Stimulated activated naive CD4-positive, alpha-beta T cell treated with Interleukin-2 at 50 U/mL for 16 hours (primary cell): ENCODE measurements around the gene HDAC8.
"Not testable (repeated sequence)": the region's sequence is repeated elsewhere in the genome, so short reads cannot be mapped to it uniquely, and the experiment has no call there.

Source experiments
- DNase-seq: peaks from one replicate; lab custom pipeline; 2025; lab: John Stamatoyannopoulos, UW

HDAC8 gene

GRCh38 chrX:72460715-72461114 lies 111.9 kb downstream of the HDAC8 start:
- DNase-seq = no peak

GRCh38 chrX:72449034-72449433 lies 123.6 kb downstream of the HDAC8 start:
- DNase-seq = not testable (repeated sequence)

DNA sequence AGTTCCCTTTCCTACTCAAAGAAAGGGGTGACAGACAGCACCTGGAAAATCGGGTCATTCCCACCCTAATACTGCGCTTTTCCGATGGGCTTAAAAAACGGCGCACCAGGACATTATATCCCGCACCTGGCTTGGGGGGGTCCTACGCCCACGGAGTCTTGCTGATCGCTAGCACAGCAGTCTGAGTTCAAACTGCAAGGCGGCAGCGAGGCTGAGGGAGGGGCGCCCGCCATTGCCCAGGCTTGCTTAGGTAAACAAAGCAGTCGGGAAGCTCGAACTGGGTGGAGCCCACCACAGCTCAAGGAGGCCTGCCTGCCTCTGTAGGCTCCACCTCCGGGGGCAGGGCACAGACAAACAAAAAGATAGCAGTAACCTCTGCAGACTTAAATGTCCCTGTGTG lies 131.9 kb downstream of the HDAC8 start:
- not testable (repeated sequence) for DNase-seq

GRCh38 chrX:72436010-72436409 lies 136.6 kb downstream of the HDAC8 start:
- no peak for DNase-seq

DNA sequence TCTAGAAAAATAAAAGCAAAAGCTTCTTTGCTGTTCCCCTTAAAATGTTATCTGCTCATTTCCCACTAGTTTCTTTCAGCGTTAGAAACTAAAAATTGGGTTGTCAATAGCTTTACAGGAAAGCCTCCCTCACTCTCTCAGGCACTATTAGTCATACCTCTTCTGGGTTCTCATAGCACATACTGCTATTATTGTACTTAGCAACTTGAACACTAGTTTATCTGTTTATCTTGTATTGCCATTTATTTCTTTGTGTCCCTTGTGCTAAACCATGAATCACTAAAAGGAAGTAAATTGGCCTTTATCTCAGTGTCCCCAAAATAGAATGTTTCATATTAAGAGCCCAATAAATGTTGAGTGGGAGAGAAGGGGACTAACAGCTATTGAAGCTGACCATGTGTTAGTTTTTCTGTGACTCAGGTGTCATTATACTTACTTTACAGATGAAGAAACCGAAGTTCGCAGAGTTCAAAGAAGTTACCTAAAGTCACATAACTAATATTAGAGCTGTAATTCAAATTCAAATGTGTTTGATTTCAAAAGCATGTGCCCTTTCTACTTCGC lies 142.2 kb downstream of the HDAC8 start:
- DNase-seq = no peak

DNA sequence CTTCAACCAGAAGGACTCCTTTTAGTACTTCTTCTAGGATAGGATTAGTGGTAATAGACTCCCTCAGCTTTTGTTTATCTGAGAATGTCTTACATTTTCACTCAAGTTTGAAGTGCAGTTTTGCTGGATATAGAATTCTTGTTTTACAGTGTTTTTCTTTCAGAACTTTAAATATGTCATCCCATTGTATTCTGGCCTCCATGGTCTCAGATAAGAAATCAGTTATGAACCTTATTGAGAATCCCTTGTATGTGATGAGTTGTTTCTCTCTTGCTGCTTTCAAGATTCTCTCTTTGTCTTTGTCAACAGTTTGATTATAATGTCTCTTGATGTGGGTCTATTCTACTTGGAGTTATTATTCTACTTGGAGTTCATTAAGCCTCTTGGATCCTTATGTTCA lies 150.8 kb downstream of the HDAC8 start:
- no peak for DNase-seq

DNA sequence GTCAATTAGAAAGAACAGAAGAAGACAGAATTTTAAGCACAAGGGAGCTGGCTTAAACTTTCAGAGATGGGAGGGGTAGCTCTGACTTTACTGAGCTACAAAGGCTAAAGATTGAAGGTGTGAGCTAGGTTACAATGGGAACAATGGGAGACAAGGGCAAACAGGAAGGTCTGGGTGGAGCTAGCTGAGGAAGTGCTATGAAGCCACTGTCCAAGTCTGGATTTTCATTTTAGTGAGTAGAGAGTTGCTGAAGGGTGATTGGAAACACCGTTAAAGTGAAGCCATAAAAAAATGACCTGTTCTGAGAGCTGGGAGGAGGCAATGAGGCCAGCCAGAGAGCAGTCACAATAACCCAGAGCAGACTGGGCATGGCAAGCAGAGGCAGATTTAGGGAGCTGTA lies 162.7 kb downstream of the HDAC8 start:
- no peak for DNase-seq

GRCh38 chrX:72408885-72409284 lies 163.8 kb downstream of the HDAC8 start:
- DNase-seq = no peak

GRCh38 chrX:72405136-72405535 lies 167.5 kb downstream of the HDAC8 start:
- not testable (repeated sequence) for DNase-seq

DNA sequence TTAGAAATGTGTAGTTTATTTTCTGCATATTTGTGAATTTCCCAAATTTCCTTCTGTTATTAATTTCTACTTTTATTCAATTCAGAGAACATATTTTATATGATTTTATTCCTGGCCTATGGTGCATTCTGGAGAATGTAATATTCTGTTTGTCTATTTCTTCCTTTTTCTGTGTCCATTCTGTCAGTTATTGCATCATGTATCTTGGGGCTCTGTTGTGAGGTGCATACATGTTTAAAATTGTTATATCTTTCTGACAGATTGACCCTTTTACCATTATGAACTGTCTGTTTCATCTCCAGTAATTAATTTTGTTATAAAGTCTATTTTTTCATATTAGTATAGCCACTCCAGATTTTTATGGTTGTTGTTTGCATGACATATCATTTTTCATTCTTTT lies 170.0 kb downstream of the HDAC8 start:
- no peak for DNase-seq

DNA sequence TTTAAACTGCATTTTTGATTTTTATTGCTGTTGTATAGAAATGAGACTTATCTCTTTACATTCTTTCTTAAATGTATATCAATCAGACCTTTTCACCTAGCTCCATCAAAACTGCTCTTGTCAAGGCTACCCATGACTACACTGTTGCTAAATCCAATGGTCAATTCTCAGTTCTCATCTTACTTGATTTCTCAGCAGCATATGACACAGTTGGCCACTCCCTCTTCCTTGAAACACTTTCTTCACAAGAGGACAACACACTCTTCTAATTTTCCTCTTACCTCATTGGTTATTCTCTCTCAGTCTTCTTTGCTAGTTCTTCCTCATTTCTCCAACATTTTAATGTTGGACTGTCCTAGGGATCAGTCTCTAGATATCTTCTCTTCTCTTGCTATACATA lies 172.8 kb downstream of the HDAC8 start:
- no peak for DNase-seq

DNA sequence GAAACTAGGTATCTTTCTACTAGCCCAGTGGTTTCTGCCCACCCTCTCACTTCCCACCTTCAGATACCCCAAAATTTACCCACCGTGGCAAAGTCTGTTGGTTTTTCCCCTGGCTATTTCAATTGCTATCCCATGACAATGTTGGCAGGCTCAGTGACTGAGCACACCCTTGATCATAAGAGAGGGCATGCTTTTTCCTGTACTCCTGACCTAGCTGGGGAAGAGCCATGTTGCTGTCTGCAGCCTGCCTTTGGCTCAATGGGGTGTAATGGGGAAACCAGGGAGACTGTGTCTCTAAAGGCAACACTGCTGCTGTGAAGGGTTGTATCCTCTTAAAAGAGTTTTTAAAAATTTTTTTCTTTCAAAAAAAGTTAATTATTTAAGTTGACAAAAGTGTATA lies 176.5 kb downstream of the HDAC8 start:
- no peak for DNase-seq

DNA sequence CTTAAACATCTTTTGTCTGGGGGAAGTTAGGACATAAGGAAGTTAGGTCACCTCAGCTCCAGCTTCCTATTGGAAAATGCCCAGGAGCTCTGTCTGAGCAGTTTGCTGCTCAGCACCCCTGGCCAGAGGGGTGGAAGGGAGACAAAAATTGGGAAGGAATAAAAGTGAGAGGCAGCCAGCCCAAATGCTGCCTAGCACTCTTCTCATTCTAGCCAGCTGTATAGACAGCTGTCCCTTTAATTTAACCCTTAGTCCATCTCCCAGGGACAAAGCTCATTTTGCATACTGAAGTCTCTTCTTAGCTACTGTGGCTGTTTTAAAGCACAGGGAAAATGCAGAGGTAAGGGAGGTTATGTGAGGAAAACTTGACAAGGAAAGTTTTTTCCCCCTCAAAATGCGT lies 177.4 kb downstream of the HDAC8 start:
- no peak for DNase-seq

GRCh38 chrX:72394518-72395170 lies 178.0 kb downstream of the HDAC8 start:
- no peak for DNase-seq

DNA sequence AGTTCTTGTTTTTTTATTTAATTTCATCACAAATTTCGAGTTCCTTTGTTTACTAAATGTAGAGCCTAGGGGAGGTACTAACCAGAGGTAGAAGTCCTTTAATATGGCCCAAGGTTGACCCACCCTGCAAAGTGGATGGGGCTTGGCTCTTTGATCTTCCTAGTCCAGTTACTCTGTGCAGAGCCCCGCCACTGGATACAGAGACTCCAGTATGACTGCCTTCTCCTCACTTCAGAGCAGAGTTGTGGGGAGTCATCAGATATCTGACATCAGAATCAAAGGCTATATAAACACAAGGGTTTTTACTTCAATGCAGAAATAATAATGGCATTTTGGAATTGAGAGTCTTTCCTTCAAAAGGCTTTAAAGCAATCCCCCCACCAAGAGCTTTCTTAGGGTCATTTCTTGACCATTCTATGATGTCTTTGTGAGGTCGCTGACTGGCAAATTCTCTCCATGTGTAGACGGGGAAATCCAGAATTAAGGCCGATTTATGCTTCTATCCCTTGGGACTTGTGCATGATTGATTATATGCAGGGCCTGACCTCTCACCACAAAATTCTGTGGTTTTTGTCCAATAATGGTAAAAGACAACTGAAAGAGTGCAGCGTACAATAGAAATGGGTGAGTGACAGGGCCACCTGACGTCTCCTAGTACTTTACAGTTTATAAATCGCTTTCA lies 178.7 kb downstream of the HDAC8 start:
- no peak for DNase-seq

DNA sequence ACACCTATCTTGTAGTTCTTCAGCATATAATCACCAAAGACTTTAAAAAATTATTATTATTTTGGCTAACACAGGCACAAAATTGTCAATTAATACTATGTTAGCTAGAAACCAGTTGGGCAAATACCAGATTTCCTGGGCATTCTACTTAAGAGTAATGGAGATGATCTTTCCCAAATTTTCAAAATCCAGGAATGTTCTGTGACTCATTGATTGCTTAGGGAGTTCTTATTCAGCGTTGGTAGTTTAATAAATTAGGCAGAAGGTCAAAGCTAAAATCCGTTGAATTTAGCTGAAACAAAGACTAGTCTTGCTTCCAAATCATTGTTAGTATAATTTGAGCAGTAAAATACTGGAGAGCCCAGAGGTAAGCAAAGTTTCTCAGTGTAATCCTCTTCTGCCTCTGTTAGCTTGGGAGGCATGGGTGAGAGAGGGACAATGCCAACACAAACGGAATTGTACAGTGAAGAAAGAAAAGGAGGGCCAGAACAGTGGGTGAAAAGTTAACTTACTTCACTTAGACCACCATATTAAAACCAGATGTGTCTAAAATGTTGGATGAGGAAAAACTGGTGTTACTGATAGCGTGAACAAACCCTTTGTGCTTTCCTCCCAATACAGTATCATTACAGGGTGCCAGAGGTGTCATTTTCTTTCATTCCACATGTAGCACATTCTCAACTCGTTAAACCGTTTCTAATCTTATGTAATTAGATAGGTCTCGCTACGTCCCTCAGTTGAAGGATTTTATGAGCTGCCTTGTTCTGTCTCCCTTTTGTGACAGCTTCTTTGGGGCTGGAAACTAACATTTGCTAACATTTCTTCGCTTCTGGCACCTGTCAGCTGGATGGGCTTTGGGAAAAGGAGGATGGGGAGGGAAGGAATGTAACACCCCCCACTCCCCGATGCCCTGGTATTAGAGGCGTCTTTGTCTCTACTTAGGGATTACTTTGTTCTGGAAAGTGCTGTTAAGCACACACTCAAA lies 179.5 kb downstream of the HDAC8 start:
- DNase-seq = no peak

- no peak for DNase-seq
Measured at GRCh38 chrX:72392042-72392441, 180.6 kb downstream of the HDAC8 start.

DNA sequence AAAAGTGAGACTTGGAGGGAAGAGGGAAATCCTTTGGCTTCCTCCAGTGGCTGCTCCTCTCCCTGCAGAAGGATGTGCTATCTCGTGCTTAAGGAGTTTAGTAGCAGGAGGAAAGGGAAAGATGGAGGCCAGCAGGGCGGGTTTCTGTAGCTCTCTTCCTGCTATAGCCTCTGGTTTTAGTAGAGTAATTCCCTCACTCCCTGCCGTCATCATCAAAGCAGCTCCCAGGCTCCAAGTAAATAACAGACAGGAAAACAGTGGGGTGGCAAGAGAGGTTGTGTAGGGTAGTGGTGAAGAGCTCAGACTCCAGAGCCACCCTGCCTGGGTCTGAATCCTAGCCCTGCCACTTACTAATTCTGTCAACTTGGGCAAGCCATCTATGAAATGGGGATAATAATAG lies 185.4 kb downstream of the HDAC8 start:
- no peak for DNase-seq

DNA sequence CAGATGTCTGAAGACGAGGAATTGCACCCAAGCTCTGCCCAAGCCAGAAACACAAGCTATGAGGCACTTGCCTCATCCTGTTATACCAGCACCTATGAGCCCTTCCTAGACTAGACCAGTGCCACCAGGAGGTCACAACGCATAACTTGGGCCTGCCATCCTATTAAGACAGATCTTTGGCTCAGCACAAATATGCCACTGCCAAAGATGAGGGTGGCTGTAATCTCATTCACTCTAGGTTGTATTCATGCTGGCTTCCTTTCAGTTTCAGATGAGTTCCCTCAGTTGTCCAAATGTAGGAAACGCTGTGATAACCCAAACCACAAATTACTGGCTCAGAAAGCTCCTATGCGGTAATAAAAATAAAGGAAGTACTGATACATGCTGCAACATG lies 190.4 kb downstream of the HDAC8 start:
- DNase-seq = no peak

GRCh38 chrX:72381439-72382201 lies 191.0 kb downstream of the HDAC8 start:
- no peak for DNase-seq

DNA sequence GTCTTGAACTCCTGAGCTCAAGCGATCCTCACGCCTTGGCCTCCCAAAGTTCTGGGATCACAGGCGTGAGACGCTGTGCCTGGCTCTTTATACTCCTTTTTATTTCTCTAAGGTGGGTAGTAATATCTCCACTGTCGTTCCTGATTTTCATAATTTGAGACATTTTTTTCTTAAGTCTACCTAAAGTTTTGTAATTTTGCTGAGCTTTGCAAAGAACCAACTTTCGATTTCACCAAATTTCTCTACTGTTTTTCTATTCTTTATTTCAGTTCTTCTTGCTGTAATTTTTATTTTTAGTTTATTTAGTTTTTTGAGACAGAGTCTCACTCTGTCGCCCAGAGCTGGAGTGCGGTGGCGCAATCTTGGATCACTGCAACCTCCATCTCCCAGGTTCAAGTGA lies 196.5 kb downstream of the HDAC8 start:
- no peak for DNase-seq

- no peak for DNase-seq
Measured at GRCh38 chrX:72373136-72373535, 199.5 kb downstream of the HDAC8 start.
